SIG-M5 treated with dmso at 0.1 percent for 504 hours (cell line): ENCODE results near the gene C3orf20.

Experiments
- DNase-seq: peaks from one replicate; lab custom pipeline; 2025; ENCODE audit not compliant: unreplicated experiment; lab: John Stamatoyannopoulos, UW

Gene C3orf20

DNA sequence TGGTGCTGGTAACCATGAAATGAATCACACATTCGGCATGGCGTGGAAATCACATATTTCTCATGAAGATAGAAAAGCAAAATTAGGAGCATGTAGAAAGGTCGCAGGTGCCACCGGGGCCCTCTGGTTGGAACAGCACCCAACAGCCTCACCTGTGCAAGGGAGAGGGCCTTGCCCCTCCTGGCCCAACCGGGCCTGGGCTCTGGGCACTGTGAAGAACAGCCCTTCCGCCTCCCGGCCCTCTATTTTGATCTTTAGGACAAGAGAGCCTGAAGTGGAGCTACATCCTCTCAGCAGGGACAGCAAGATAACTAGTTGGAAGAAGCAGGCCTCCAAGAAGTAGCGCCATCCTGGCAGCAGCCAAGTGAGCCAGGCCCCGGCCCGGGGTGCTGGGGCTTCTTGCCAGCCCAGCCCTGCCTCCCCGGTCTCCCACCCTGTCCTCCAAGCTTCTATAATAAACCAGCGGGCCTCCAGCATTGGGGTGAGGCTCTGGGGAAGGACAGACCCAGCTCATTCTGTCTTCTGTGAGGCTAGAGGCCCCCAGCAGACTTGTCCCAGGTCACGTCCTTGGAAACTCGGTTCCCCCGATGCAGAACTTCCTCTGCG lies 97.7 kb downstream of the C3orf20 start:
- DNase-seq, result no peak

GRCh38 chr3:14773281-14773680 lies 98.3 kb downstream of the C3orf20 start:
- no peak for DNase-seq

- no peak for DNase-seq
Observed at GRCh38 chr3:14773691-14774128, 98.8 kb downstream of the C3orf20 start.

DNA sequence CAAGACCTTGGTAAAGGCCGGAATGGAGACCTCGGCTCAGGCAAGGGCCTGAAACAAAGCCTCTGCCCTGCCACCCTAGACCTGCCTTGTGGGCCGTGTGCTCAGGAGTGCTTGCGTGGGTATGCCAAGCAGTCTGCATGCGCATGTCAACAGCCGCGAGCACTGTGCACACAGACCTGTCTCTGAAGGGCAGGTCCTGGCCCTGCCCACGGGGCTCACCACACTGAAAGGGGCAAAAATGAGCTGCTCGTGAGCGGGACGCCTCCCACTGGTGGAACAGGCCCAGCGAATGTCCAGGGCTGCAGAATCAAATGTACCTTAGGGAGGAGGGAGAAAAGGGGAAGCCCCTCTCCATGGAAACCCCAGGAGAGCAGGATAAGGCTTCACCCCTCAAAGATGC lies 99.5 kb downstream of the C3orf20 start:
- no peak for DNase-seq

GRCh38 chr3:14775011-14775410 lies 100.1 kb downstream of the C3orf20 start:
- no peak for DNase-seq

GRCh38 chr3:14775563-14775962 lies 100.6 kb downstream of the C3orf20 start:
- DNase-seq, result no peak

- DNase-seq, result no peak
Observed at GRCh38 chr3:14779069-14779685, 104.2 kb downstream of the C3orf20 start.

DNA sequence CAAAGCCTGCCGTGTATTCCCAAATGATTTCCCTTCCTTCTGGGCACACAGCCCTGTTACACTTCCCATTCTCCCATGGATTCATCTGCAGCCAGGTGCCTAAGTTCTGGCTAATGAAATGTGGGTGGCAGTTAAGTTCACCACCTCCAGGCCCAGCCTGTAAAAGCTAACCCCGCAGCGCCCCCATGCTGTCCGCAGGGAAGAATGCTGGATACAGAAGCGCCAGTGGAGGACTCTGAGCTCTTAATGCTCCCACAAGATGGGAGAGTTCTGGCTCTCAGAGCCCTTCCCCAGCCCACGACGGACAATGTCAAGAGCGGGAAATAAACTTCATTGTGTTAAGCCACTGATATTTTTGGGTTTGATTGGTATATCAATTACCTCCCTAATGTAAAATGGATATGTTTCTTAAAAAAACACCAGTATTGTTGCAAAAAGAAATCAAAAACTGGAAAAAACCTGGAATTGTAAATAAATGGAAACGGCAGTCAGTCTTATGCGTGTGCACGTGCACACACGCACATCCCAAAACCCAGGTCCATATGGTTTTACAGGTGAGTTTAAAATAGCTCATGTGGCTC lies 106.1 kb downstream of the C3orf20 start:
- peak; percentile 55 for DNase-seq

DNA sequence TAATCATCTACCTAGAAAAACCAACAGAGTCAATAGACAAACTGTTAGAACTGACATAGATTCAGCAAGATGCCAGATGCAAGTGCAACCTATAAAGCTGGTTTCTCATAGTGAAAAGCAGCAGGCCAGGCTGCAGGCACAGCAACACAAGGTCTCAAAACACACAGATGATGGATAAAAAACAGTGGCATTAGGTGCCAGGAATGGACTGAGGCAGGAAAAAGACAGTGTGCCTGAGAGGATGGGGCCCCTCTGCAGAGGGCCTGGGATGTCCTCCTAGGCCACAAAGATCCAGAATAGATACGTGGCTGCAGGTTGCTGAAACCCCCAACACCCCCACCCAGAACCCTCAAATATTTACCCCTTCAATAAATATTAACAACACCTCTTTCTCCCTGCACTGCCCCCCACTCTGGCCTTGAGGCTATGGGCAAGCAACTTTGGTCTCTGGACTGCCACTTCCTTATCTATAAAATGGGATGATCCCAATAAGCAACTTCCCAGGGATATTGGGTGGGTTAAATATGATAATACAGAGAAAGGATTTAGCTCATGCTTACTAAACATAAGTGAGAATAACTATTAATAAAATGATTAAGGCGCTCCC lies 108.6 kb downstream of the C3orf20 start:
- DNase-seq, result no peak

GRCh38 chr3:14784087-14784681 lies 109.2 kb downstream of the C3orf20 start:
- DNase-seq, result no peak

GRCh38 chr3:14785207-14786155 lies 110.5 kb downstream of the C3orf20 start:
- no peak for DNase-seq

DNA sequence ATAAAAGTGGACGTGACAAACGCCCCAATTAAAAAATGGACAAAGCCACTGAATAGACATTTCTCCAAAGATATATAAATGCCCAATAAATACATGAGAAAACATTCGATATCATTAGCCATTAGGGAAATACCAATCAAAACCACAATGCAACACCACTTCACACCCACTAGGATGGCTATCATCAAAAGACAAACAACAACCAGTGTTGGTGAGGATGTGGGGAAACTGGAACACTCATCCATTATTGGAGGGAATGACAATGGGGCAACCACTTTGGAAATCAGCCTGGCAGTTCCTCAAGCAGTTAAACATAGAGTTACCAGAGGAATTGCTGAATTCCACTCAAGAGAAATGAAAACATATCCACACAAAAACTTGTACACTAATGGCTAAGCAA lies 111.4 kb downstream of the C3orf20 start:
- DNase-seq, result no peak

DNA sequence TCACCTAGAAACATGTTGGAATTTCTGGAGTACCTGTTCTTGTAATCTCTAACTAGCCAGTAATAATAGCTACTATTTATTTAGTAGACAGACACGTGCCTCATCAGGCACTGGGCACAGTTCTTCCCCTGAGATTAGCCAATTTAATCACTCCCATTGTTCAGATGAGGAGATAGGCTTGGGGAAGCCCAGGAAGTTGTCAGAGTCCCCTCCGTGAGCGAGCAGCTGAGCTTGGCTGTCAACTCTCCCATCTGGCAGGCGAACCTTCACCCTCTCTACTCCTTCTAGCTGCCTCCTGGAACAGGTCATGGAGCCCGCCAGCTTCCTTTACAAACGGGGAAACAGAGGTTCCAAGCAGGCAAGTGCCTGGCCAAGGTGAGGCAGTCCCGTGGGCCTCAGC lies 112.7 kb downstream of the C3orf20 start:
- DNase-seq, result no peak

GRCh38 chr3:14788644-14789043 lies 113.7 kb downstream of the C3orf20 start:
- DNase-seq, result no peak

DNA sequence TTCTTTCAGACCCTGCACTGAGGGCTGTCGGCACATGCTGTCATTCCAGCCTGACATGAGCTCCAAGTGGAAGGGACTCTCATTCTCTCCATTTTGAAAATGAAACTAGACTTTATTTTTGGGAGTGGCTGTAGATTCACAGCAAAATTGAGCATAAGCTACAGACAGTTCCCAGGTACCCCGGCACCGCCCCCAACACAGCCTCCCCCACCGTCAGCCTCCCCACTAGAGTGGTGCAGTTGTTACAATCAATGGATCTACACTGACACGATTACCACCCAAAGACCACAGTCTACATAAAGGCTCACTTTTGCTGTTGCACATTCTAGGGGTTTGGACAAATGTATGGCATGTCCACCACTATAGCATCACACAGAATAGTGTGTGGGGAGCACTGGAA lies 114.3 kb downstream of the C3orf20 start:
- DNase-seq, result no peak

DNA sequence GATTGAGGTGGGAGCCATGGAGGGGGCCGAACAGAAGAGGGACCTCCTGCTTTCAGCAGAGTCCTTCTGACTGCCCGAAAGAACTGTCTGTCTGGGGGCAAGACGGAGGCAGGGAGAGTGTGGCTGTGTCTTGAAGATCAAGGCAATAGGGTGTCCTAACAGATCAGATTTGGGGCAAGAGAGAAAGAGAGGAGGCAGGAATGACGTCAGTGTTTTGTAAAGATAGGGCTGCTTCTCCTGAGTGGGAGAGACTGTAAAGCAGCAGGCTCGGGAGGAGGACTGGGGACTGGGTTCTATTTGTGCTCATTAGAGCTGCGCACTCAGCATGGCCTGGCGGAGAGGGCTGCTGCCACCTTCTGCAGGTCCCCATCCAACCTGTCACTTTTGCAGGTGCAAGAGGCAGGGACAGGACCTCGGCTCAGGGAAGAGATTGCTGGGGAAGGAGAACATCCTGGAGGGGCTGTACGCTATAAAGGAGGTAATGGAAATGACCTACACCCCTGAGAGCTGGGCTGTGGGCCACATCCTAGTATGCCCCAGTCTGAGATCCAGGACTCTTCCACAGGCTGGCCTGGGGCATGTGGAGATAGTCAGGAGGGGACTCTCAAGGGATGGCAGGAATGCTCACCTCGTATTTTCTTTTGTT lies 114.8 kb downstream of the C3orf20 start:
- no peak for DNase-seq

GRCh38 chr3:14791343-14791945 lies 116.5 kb downstream of the C3orf20 start:
- DNase-seq, result peak; percentile 53

GRCh38 chr3:14792691-14793121 lies 117.8 kb downstream of the C3orf20 start:
- no peak for DNase-seq

- DNase-seq, result no peak
Observed at GRCh38 chr3:14793126-14793857, 118.4 kb downstream of the C3orf20 start.
